ENCODE measurements around the gene ENDOV.

ENDOV gene

DNA sequence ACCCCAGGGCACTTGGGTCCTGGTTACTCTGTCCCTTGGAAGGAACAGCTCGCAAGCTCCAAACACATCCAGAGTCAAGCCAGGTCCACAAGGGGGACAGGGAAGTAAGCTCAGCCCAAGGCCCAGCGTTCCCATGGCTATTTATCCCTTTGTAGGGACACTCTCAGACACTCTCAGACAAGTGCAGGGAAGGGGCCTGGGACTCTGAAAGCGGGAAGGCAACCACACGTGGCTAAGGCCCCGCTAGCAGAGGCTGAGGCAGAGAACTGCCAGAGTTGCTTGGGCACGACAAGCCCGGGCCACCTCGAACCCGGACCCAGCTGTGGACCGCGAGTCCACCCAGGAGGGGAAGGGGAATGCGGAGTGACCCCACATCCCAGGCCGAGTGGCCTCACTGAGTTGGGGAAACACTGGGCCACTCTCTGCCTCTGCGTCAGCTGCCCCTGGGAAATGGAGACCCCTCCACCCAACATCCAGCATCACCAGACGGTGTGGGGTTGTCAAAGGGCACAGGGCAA, 51.3 kb downstream of the ENDOV start:
- H3K36me3 ChIP-seq (ENCODE audit: control insufficient read depth in 1 of 2, insufficient read depth in 2 of 2, low read depth in 1 of 2, low read length in 2 of 2) = no peaks in the 10 kb centered on the region
- H2BK5ac ChIP-seq (ENCODE audit: low read depth, low read length, poor library complexity, severe bottlenecking) = no peak overlapping the region
- H3K27me3 ChIP-seq (ENCODE audit: control insufficient read depth in 1 of 2, insufficient read depth in 1 of 2, low read length in 2 of 2) = peaks cover 74 to 89% of the 10 kb centered on the region in 2 experiments
- no peak overlapping the region for H3K27ac ChIP-seq (ENCODE audit: low read length, poor library complexity, severe bottlenecking)
- no peak overlapping the region for H2AK5ac ChIP-seq (ENCODE audit: low read length, severe bottlenecking)
- H3K4me1 ChIP-seq (ENCODE audit: control insufficient read depth, insufficient read depth, low read depth, low read length) = no peaks in the 10 kb centered on the region
- no peak overlapping the region for H2BK120ac ChIP-seq (ENCODE audit: low read depth, low read length)
- WGBS = 81% methylated on average over 11 of the region's 15 CpGs
- no peak overlapping the region for H2BK12ac ChIP-seq (ENCODE audit: low read length in 2 of 2)
- no peak overlapping the region for H4K91ac ChIP-seq (ENCODE audit: low read length)
- DNase-seq = no peak
- no peaks in the 10 kb centered on the region for H3K9me3 ChIP-seq (ENCODE audit: control insufficient read depth, low read length)
- no peak overlapping the region for H4K8ac ChIP-seq (ENCODE audit: low read length)
- no peak overlapping the region for H3K4me3 ChIP-seq (ENCODE audit: insufficient read depth in 1 of 2, low read depth in 1 of 2, low read length in 2 of 2)
- H3K14ac ChIP-seq (ENCODE audit: low read length in 2 of 2) = no peak overlapping the region
- H3K23ac ChIP-seq (ENCODE audit: low read length in 2 of 2) = no peak overlapping the region
- no peak overlapping the region for H3K4me2 ChIP-seq (ENCODE audit: low read length, poor library complexity, severe bottlenecking)
- H3K4ac ChIP-seq (ENCODE audit: low read depth in 1 of 2, low read length in 2 of 2) = no peak overlapping the region
- no peak overlapping the region for H2BK15ac ChIP-seq (ENCODE audit: low read depth, poor library complexity, severe bottlenecking)
- H2AFZ ChIP-seq (ENCODE audit: low read depth, low read length) = no peak overlapping the region
- H3K79me1 ChIP-seq (replicated peaks; ENCODE audit: low read length, poor library complexity, severe bottlenecking) = no peaks in the 10 kb centered on the region
- no peak overlapping the region for H3K18ac ChIP-seq (ENCODE audit: low read depth in 1 of 2, low read length in 2 of 2)
- no peak overlapping the region for H3K9ac ChIP-seq (ENCODE audit: low read length)

DNA sequence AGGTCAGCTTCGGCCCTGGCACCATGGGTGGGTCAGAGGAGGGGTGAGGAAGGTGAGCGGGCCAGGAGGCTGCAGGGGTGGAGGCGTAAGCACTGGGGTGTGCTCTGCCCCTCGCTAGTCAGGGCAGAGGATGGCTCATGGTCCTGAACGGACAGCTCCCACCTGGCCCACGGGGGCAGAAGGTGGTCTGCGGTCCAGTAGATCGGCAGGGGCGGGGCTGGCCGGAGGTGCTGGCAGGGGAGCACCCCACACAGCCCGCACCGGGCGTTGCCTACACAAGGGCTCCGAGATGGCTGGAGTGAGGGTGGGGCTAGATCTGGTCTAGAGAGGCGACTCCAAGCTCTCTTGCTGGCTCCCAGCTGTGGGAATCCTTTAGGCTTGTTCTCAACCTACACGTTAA, 53.3 kb downstream of the ENDOV start:
- no peaks in the 10 kb centered on the region for H3K36me3 ChIP-seq (ENCODE audit: control insufficient read depth in 1 of 2, insufficient read depth in 2 of 2, low read depth in 1 of 2, low read length in 2 of 2)
- H2AK5ac ChIP-seq (ENCODE audit: low read length, severe bottlenecking) = no peak overlapping the region
- no peak for DNase-seq
- no peak overlapping the region for H2BK15ac ChIP-seq (ENCODE audit: low read depth, poor library complexity, severe bottlenecking)
- H2BK120ac ChIP-seq (ENCODE audit: low read depth, low read length) = no peak overlapping the region
- no peak overlapping the region for H2AFZ ChIP-seq (ENCODE audit: low read depth, low read length)
- no peak overlapping the region for H3K4ac ChIP-seq (ENCODE audit: low read depth in 1 of 2, low read length in 2 of 2)
- H4K8ac ChIP-seq (ENCODE audit: low read length) = no peak overlapping the region
- H3K9ac ChIP-seq (ENCODE audit: low read length) = no peak overlapping the region
- H3K27ac ChIP-seq (ENCODE audit: low read length, poor library complexity, severe bottlenecking) = no peak overlapping the region
- H3K4me2 ChIP-seq (ENCODE audit: low read length, poor library complexity, severe bottlenecking) = no peak overlapping the region
- no peak overlapping the region for H3K23ac ChIP-seq (ENCODE audit: low read length in 2 of 2)
- H2BK12ac ChIP-seq (ENCODE audit: low read length in 2 of 2) = no peak overlapping the region
- no peak overlapping the region for H4K91ac ChIP-seq (ENCODE audit: low read length)
- no peak overlapping the region for H3K4me3 ChIP-seq (ENCODE audit: insufficient read depth in 1 of 2, low read depth in 1 of 2, low read length in 2 of 2)
- H3K79me1 ChIP-seq (replicated peaks; ENCODE audit: low read length, poor library complexity, severe bottlenecking) = no peaks in the 10 kb centered on the region
- H3K9me3 ChIP-seq (ENCODE audit: control insufficient read depth, low read length) = no peaks in the 10 kb centered on the region
- no peak overlapping the region for H2BK5ac ChIP-seq (ENCODE audit: low read depth, low read length, poor library complexity, severe bottlenecking)
- peaks cover 84 to 99% of the 10 kb centered on the region in 2 experiments for H3K27me3 ChIP-seq (ENCODE audit: control insufficient read depth in 1 of 2, insufficient read depth in 1 of 2, low read length in 2 of 2)
- peaks cover 2% of the 10 kb centered on the region for H3K4me1 ChIP-seq (ENCODE audit: control insufficient read depth, insufficient read depth, low read depth, low read length)
- H3K18ac ChIP-seq (ENCODE audit: low read depth in 1 of 2, low read length in 2 of 2) = no peak overlapping the region
- 41% methylated on average over 14 of the region's 16 CpGs for WGBS
- H3K14ac ChIP-seq (ENCODE audit: low read length in 2 of 2) = no peak overlapping the region

DNA sequence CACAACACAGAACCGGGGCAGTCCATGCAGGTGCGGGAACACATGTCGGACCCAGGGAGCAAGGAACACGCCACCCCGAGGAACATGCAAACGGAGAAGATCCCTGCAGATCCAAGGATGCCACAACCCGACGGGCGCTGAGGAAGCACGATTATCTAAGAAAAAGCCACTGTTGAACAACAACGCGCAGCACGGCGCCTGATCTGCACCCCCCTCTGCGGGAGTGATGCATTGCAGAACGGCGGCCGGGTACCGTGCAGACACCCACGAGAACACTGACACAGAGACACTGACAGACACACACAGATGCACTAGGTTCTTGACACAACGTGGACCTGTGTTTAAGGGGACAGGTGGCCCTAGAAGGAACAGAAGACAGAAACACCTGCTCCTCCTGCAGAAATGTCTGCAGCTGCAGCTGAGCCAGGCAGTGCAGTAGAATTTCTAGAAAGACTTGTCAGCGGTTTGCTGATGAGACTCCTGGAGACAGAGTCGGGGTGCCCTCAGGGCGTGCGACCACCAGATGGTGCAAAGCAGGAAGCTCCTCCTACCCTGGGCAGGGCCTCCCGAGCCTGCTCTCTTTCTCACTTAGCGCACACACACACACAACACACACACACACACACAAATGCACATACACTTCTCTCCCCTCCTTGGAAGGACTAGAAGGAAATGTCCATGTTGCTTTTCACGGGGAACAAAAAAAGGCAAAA, 54.0 kb downstream of the ENDOV start:
- Histone ChIP-seq H2BK15ac (ENCODE audit: low read depth, poor library complexity, severe bottlenecking) (no peak overlapping the region), H2BK5ac (ENCODE audit: low read depth, low read length, poor library complexity, severe bottlenecking) (no peak overlapping the region), H4K91ac (ENCODE audit: low read length) (no peak overlapping the region), H3K4me1 (ENCODE audit: control insufficient read depth, insufficient read depth, low read depth, low read length) (peaks cover 2% of the 10 kb centered on the region), H4K8ac (ENCODE audit: low read length) (no peak overlapping the region), H3K27me3 (ENCODE audit: control insufficient read depth in 1 of 2, insufficient read depth in 1 of 2, low read length in 2 of 2) (peaks cover 85 to 99% of the 10 kb centered on the region in 2 experiments), H2BK120ac (ENCODE audit: low read depth, low read length) (no peak overlapping the region), H3K79me1 (replicated peaks; ENCODE audit: low read length, poor library complexity, severe bottlenecking) (no peaks in the 10 kb centered on the region), H3K4ac (ENCODE audit: low read depth in 1 of 2, low read length in 2 of 2) (no peak overlapping the region), H2BK12ac (ENCODE audit: low read length in 2 of 2) (no peak overlapping the region), H3K4me3 (ENCODE audit: insufficient read depth in 1 of 2, low read depth in 1 of 2, low read length in 2 of 2) (no peak overlapping the region), H3K9me3 (ENCODE audit: control insufficient read depth, low read length) (no peaks in the 10 kb centered on the region), H3K18ac (ENCODE audit: low read depth in 1 of 2, low read length in 2 of 2) (no peak overlapping the region), H3K4me2 (ENCODE audit: low read length, poor library complexity, severe bottlenecking) (no peak overlapping the region), H3K27ac (ENCODE audit: low read length, poor library complexity, severe bottlenecking) (no peak overlapping the region), H3K14ac (ENCODE audit: low read length in 2 of 2) (no peak overlapping the region), H2AK5ac (ENCODE audit: low read length, severe bottlenecking) (no peak overlapping the region), H3K23ac (ENCODE audit: low read length in 2 of 2) (no peak overlapping the region), H3K36me3 (ENCODE audit: control insufficient read depth in 1 of 2, insufficient read depth in 2 of 2, low read depth in 1 of 2, low read length in 2 of 2) (no peaks in the 10 kb centered on the region), H2AFZ (ENCODE audit: low read depth, low read length) (no peak overlapping the region), H3K9ac (ENCODE audit: low read length) (no peak overlapping the region)
- WGBS = 86% methylated on average over 28 of the region's 28 CpGs
- DNase-seq = no peak

DNA sequence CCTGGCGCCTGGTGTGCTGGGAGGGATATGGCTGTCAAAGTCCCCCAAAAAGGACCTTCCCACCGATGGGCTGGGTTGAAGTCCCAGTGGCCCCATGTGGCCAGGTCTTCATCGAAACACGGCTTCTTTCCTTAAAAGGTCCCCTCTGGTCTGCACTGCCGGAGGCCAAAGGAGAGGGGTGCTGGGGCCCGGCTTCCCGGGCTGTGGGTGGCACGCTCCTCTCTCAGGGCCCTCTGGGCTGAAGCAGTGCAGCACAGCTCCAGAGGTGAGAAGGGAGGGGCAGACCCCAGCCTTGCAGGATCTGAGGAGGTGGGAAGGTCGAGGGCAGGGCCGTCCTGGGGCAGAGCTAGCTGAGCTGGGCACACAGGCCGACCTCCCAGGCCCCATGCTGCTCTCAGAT, 54.7 kb downstream of the ENDOV start:
- Histone ChIP-seq H4K8ac (ENCODE audit: low read length) (no peak overlapping the region), H3K23ac (ENCODE audit: low read length in 2 of 2) (no peak overlapping the region), H2AFZ (ENCODE audit: low read depth, low read length) (no peak overlapping the region), H3K4me1 (ENCODE audit: control insufficient read depth, insufficient read depth, low read depth, low read length) (peaks cover 3% of the 10 kb centered on the region), H3K14ac (ENCODE audit: low read length in 2 of 2) (no peak overlapping the region), H2BK120ac (ENCODE audit: low read depth, low read length) (no peak overlapping the region), H3K4me2 (ENCODE audit: low read length, poor library complexity, severe bottlenecking) (no peak overlapping the region), H3K4me3 (ENCODE audit: insufficient read depth in 1 of 2, low read depth in 1 of 2, low read length in 2 of 2) (no peak overlapping the region), H2BK5ac (ENCODE audit: low read depth, low read length, poor library complexity, severe bottlenecking) (no peak overlapping the region), H2AK5ac (ENCODE audit: low read length, severe bottlenecking) (no peak overlapping the region), H3K27ac (ENCODE audit: low read length, poor library complexity, severe bottlenecking) (no peak overlapping the region), H3K79me1 (replicated peaks; ENCODE audit: low read length, poor library complexity, severe bottlenecking) (no peaks in the 10 kb centered on the region), H3K9ac (ENCODE audit: low read length) (no peak overlapping the region), H3K9me3 (ENCODE audit: control insufficient read depth, low read length) (no peaks in the 10 kb centered on the region), H3K4ac (ENCODE audit: low read depth in 1 of 2, low read length in 2 of 2) (no peak overlapping the region), H2BK12ac (ENCODE audit: low read length in 2 of 2) (no peak overlapping the region), H3K36me3 (ENCODE audit: control insufficient read depth in 1 of 2, insufficient read depth in 2 of 2, low read depth in 1 of 2, low read length in 2 of 2) (no peaks in the 10 kb centered on the region), H4K91ac (ENCODE audit: low read length) (no peak overlapping the region), H2BK15ac (ENCODE audit: low read depth, poor library complexity, severe bottlenecking) (no peak overlapping the region), H3K18ac (ENCODE audit: low read depth in 1 of 2, low read length in 2 of 2) (no peak overlapping the region), H3K27me3 (ENCODE audit: control insufficient read depth in 1 of 2, insufficient read depth in 1 of 2, low read length in 2 of 2) (peaks cover 85 to 98% of the 10 kb centered on the region in 2 experiments)
- DNase-seq = no peak
- 85% methylated on average over 11 of the region's 11 CpGs for WGBS
